Subcutaneous abdominal adipose tissue (tissue), 5 donors: ENCODE data around the gene PARD6G.

ENCODE experiments used
- H3K27ac ChIP-seq: one replicate; pipeline ENCODE4 v1.7.0; 2013; ENCODE audit warnings: low read depth, mild to moderate bottlenecking, inconsistent platforms, low read length, moderate library complexity
- H3K27me3 ChIP-seq, 5 donors: one replicate each; pipeline ENCODE4 v1.7.0; 2013; ENCODE audit warnings: low read length in 5 of 5, inconsistent platforms in 1 of 5; ENCODE audit not compliant: control insufficient read depth in 5 of 5, insufficient read depth in 4 of 5
- H3K36me3 ChIP-seq, 5 donors: one replicate each; pipeline ENCODE4 v1.7.0; 2013; ENCODE audit warnings: low read length in 5 of 5; ENCODE audit not compliant: control insufficient read depth in 5 of 5, insufficient read depth in 5 of 5
- H3K4me1 ChIP-seq, 5 donors: one replicate each; pipeline ENCODE4 v1.7.0; 2013; ENCODE audit warnings: low read length in 5 of 5, mild to moderate bottlenecking in 3 of 5, moderate library complexity in 1 of 5; ENCODE audit not compliant: control insufficient read depth in 5 of 5, insufficient read depth in 5 of 5
- H3K4me3 ChIP-seq, 5 donors: one replicate each; pipeline ENCODE4 v1.7.0; 2013; ENCODE audit warnings: low read length in 5 of 5, low read depth in 1 of 5
- H3K9ac ChIP-seq, 5 donors: one replicate each; pipeline ENCODE4 v1.7.0; 2013; ENCODE audit warnings: low read length in 5 of 5, mild to moderate bottlenecking in 4 of 5, moderate library complexity in 3 of 5
- H3K9me3 ChIP-seq, 5 donors: one replicate each; pipeline ENCODE4 v1.7.0; 2013; ENCODE audit warnings: low read length in 5 of 5; ENCODE audit not compliant: control insufficient read depth in 5 of 5
- donor health status: healthy.
- donor health status: healthy.
- donor health status: healthy.
- donor health status: healthy.
- donor health status: healthy.

PARD6G gene

GRCh38 chr18:80191907-80192652, 55.2 kb downstream of the PARD6G start:
- Histone ChIP-seq H3K4me1 (peaks cover 0 to 3% (median 0%) of the 10 kb centered on the region in 5 donors), H3K27me3 (peaks cover 0 to 9% (median 0%) of the 10 kb centered on the region in 5 donors), H3K4me3 (no peak overlapping the region), H3K27ac (no peak overlapping the region), H3K9ac (no peak overlapping the region), H3K9me3 (no peaks in the 10 kb centered on the region), H3K36me3 (no peaks in the 10 kb centered on the region)

GRCh38 chr18:80191264-80191663, 56.0 kb downstream of the PARD6G start:
- Histone ChIP-seq H3K9ac (no peak overlapping the region), H3K27ac (no peak overlapping the region), H3K27me3 (peaks cover 0 to 9% (median 0%) of the 10 kb centered on the region in 5 donors), H3K36me3 (no peaks in the 10 kb centered on the region), H3K4me1 (peaks cover 0 to 3% (median 0%) of the 10 kb centered on the region in 5 donors), H3K4me3 (no peak overlapping the region), H3K9me3 (no peaks in the 10 kb centered on the region)

GRCh38 chr18:80190311-80190710, 57.0 kb downstream of the PARD6G start:
- Histone ChIP-seq H3K9ac (no peak overlapping the region), H3K36me3 (no peaks in the 10 kb centered on the region), H3K4me3 (no peak overlapping the region), H3K4me1 (peaks cover 0 to 3% (median 0%) of the 10 kb centered on the region in 5 donors), H3K27ac (no peak overlapping the region), H3K9me3 (no peaks in the 10 kb centered on the region), H3K27me3 (peaks cover 0 to 9% (median 4%) of the 10 kb centered on the region in 5 donors)

GRCh38 chr18:80189531-80189865, 57.8 kb downstream of the PARD6G start:
- Histone ChIP-seq H3K9ac (no peak overlapping the region), H3K36me3 (no peaks in the 10 kb centered on the region), H3K4me3 (no peak overlapping the region), H3K9me3 (no peaks in the 10 kb centered on the region), H3K27ac (no peak overlapping the region), H3K4me1 (peaks cover 0 to 3% (median 0%) of the 10 kb centered on the region in 5 donors), H3K27me3 (peaks cover 0 to 6% (median 1%) of the 10 kb centered on the region in 5 donors)

GRCh38 chr18:80188643-80189530, 58.4 kb downstream of the PARD6G start:
- H3K27me3 ChIP-seq, result peaks cover 0 to 6% (median 0%) of the 10 kb centered on the region in 5 donors
- no peak overlapping the region for H3K4me3 ChIP-seq
- H3K9me3 ChIP-seq, result no peaks in the 10 kb centered on the region
- H3K27ac ChIP-seq, result no peak overlapping the region
- peaks cover 0 to 3% (median 0%) of the 10 kb centered on the region in 5 donors for H3K4me1 ChIP-seq
- no peak overlapping the region for H3K9ac ChIP-seq
- no peaks in the 10 kb centered on the region for H3K36me3 ChIP-seq

DNA sequence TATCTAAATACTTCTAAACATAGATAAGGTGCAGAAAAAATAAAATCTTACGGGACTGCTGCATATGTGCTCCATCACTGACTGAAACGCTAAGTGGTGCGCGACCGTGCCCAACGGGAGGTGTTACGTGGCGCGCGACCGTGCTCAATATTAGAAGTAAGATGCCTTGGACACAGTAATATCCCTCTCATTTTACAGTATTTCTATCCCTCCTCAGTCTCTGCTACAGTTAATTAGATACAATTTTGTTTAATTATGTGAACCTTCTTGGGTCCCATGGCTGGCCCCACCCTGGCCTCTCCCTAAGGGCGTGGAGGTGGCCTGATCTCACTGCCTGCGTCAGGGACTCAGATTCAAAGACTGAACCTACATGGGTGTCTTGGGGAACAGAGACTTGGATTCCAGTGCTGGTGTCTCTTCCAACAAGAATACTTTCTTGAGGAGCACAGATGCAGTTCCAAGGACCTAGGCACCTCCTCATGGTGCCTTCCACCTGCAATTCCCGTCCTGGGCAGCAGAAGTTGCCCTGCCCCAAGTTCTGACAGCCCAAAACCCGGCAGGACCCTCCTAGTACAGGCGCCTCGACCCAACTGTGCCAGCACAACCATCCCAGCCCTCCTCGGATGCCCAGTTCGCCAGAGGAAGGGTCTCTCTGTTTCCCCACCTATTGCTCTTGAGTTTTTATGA, 59.2 kb downstream of the PARD6G start:
- Histone ChIP-seq H3K9me3 (no peaks in the 10 kb centered on the region), H3K27ac (no peak overlapping the region), H3K9ac (no peak overlapping the region), H3K36me3 (no peaks in the 10 kb centered on the region), H3K4me1 (no peaks in the 10 kb centered on the region), H3K4me3 (no peak overlapping the region), H3K27me3 (peaks cover 0 to 6% (median 0%) of the 10 kb centered on the region in 5 donors)

DNA sequence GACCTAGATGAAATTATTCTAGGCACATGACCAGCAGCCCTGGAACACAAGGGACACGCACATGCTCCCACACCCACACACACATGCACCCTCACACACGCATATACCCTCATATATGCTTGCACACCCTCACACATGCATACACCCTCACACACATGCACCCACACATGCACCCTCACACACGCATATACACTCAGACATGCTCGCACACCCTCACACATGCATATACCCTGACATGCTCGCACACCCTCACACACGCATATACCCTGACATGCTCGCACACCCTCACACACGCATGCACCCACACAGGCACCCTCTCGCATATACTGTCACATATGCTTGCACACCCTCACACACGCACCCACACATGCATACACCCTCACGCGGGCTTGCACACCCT, 61.8 kb downstream of the PARD6G start:
- Histone ChIP-seq H3K27ac (no peak overlapping the region), H3K27me3 (peaks cover 0 to 10% (median 0%) of the 10 kb centered on the region in 5 donors), H3K9me3 (no peaks in the 10 kb centered on the region), H3K4me3 (no peak overlapping the region), H3K36me3 (no peaks in the 10 kb centered on the region), H3K4me1 (no peaks in the 10 kb centered on the region), H3K9ac (no peak overlapping the region)

- Histone ChIP-seq H3K36me3 (no peaks in the 10 kb centered on the region), H3K4me3 (no peak overlapping the region), H3K4me1 (no peaks in the 10 kb centered on the region), H3K27ac (no peak overlapping the region), H3K27me3 (peaks cover 0 to 15% (median 4%) of the 10 kb centered on the region in 5 donors), H3K9ac (no peak overlapping the region), H3K9me3 (no peaks in the 10 kb centered on the region)
Observed at GRCh38 chr18:80184243-80184772, 63.0 kb downstream of the PARD6G start.

GRCh38 chr18:80183273-80184050, 63.9 kb downstream of the PARD6G start:
- Histone ChIP-seq H3K27me3 (peaks cover 0 to 15% (median 4%) of the 10 kb centered on the region in 5 donors), H3K9ac (no peak overlapping the region), H3K9me3 (no peaks in the 10 kb centered on the region), H3K36me3 (no peaks in the 10 kb centered on the region), H3K4me1 (no peaks in the 10 kb centered on the region), H3K4me3 (no peak overlapping the region), H3K27ac (no peak overlapping the region)
